ENCODE results near the gene TBX4. TPM values are rescaled to one million over a fixed set of nuclear protein-coding genes. Genes with fewer than 3 reads are reported as not detected.
"Not testable (repeated sequence)": the region's sequence is repeated elsewhere in the genome, so short reads cannot be mapped to it uniquely, and the experiment has no call there.

TBX4 gene
- total RNA-seq, 4 donors from 2014 or later = not detected

- Histone ChIP-seq H3K27me3 (peaks cover 0 to 56% of the 10 kb centered on the region in 2 donors), H3K27ac (no peak overlapping the region), H3K36me3 (no peaks in the 10 kb centered on the region), H3K4me1 (no peaks in the 10 kb centered on the region), H3K4me3 (no peak overlapping the region), H3K9me3 (no peaks in the 10 kb centered on the region)
- WGBS, 2 donors = 52 to 54% methylated on average over 11 of the region's 11 CpGs
- TF ChIP-seq EP300 (IDR thresholded peaks at IDR 0.05) (no peak), POLR2A (IDR thresholded peaks at IDR 0.05) (no peak), CTCF (IDR thresholded peaks at IDR 0.05) (no peak)
- DNase-seq (ENCODE audit: low spot score in 2 of 2) = no peak
Measured at GRCh38 chr17:61425682-61426481, 26.3 kb upstream of the TBX4 start.

- no peak overlapping the region for H3K27ac ChIP-seq
- DNase-seq (ENCODE audit: low spot score in 2 of 2) = no peak
- no peaks in the 10 kb centered on the region for H3K4me1 ChIP-seq
- 85 to 87% methylated on average over 10 of the region's 10 CpGs for whole genome bisulfite sequencing, 2 donors
- no peak overlapping the region for H3K4me3 ChIP-seq
- TF ChIP-seq POLR2A (IDR thresholded peaks at IDR 0.05) = no peak
- no peak for TF ChIP-seq CTCF (IDR thresholded peaks at IDR 0.05)
- TF ChIP-seq EP300 (IDR thresholded peaks at IDR 0.05) = no peak
- H3K36me3 ChIP-seq = no peaks in the 10 kb centered on the region
- H3K9me3 ChIP-seq = no peaks in the 10 kb centered on the region
- H3K27me3 ChIP-seq = peaks cover 0 to 51% of the 10 kb centered on the region in 2 donors
Measured at GRCh38 chr17:61426482-61427304, 25.5 kb upstream of the TBX4 start.

- Histone ChIP-seq H3K4me1 (no peaks in the 10 kb centered on the region), H3K36me3 (no peaks in the 10 kb centered on the region), H3K4me3 (no peak overlapping the region), H3K27ac (no peak overlapping the region), H3K27me3 (peaks cover 0 to 44% of the 10 kb centered on the region in 2 donors), H3K9me3 (no peaks in the 10 kb centered on the region)
- no peak for TF ChIP-seq EP300 (IDR thresholded peaks at IDR 0.05)
- TF ChIP-seq POLR2A (IDR thresholded peaks at IDR 0.05) = no peak
- TF ChIP-seq CTCF (IDR thresholded peaks at IDR 0.05) = no peak
- no peak for DNase-seq (ENCODE audit: low spot score in 2 of 2)
Measured at GRCh38 chr17:61427567-61427966, 24.7 kb upstream of the TBX4 start.

- TF ChIP-seq EP300 (IDR thresholded peaks at IDR 0.05) (no peak), POLR2A (IDR thresholded peaks at IDR 0.05) (no peak), CTCF (IDR thresholded peaks at IDR 0.05) (no peak)
- H3K4me3 ChIP-seq = no peak overlapping the region
- no peaks in the 10 kb centered on the region for H3K9me3 ChIP-seq
- H3K27me3 ChIP-seq = peaks cover 0 to 30% of the 10 kb centered on the region in 2 donors
- 49 to 57% methylated on average over 1 of the region's 1 CpG for WGBS, 2 donors
- DNase-seq (ENCODE audit: low spot score in 2 of 2) = no peak
- H3K36me3 ChIP-seq = no peaks in the 10 kb centered on the region
- H3K27ac ChIP-seq = no peak overlapping the region
- H3K4me1 ChIP-seq = no peaks in the 10 kb centered on the region
Measured at GRCh38 chr17:61429274-61429673, 22.9 kb upstream of the TBX4 start.

- not testable (repeated sequence) for H3K27ac ChIP-seq; H3K4me3 ChIP-seq; H3K9me3 ChIP-seq; DNase-seq (ENCODE audit: low spot score in 2 of 2); H3K36me3 ChIP-seq; H3K4me1 ChIP-seq
- 93 to 96% methylated on average over 6 of the region's 6 CpGs for WGBS, 2 donors
- peaks cover 0 to 24% of the 10 kb centered on the region in 2 donors for H3K27me3 ChIP-seq
Measured at GRCh38 chr17:61429831-61430230, 22.4 kb upstream of the TBX4 start.
